ENCODE results near the gene PSMD10.

The PSMD10 gene

DNA sequence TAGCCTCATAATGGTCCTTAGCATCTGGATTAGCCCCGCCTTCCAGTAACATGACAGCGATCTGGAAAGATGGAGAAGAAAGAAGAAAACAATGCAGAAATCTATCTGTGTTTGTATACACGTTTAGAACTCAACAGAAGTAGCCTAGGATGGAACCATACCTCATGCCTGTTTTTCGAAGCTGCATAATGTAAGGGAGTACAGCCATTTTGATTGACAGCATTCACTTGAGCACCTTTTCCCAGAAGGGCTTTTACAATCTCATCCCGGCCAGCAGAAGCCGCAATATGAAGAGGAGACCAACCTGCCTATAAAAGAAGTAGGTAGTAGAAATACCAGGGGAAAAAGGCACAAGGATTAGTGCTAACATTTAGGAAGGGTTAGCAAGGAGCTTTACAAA lies 3.5 kb downstream of the PSMD10 start:
- Histone ChIP-seq H3K4ac (ENCODE audit: low read length) (no peak overlapping the region), H2AFZ (ENCODE audit: low read length) (no peak overlapping the region), H4K8ac (ENCODE audit: low read depth, low read length) (no peak overlapping the region), H4K91ac (ENCODE audit: low read depth, low read length, poor library complexity) (no peak overlapping the region), H2BK12ac (ENCODE audit: low read length) (no peak overlapping the region), H3K18ac (ENCODE audit: low read length) (no peak overlapping the region), H3K9ac (ENCODE audit: low read depth, low read length, poor library complexity) (no peak overlapping the region), H3K23ac (ENCODE audit: low read depth, low read length, poor library complexity) (no peak overlapping the region), H3K9me3 (replicated peaks in 1 of 2; ENCODE audit: control insufficient read depth in 2 of 2, insufficient read depth in 1 of 2, low read depth in 1 of 2, low read length in 2 of 2) (no peaks in the 10 kb centered on the region), H3K4me3 (ENCODE audit: low read length in 2 of 2) (no peak overlapping the region), H3K27me3 (ENCODE audit: control insufficient read depth in 3 of 3, insufficient read depth in 3 of 3, low read depth in 1 of 3, low read length in 3 of 3) (no peaks in the 10 kb centered on the region), H2BK15ac (ENCODE audit: low read length) (no peak overlapping the region), H3K79me1 (ENCODE audit: low read depth, low read length) (peaks cover 2% of the 10 kb centered on the region), H2BK5ac (ENCODE audit: low read length) (no peak overlapping the region), H2BK120ac (ENCODE audit: low read depth, low read length) (no peak overlapping the region), H3K27ac (replicated peaks; ENCODE audit: low read length) (no peak overlapping the region), H3K4me1 (ENCODE audit: control insufficient read depth in 2 of 2, insufficient read depth in 1 of 2, low read depth in 1 of 2, low read length in 2 of 2) (peaks cover 0 to 2% of the 10 kb centered on the region in 2 donors), H3K36me3 (replicated peaks in 1 of 2; ENCODE audit: control insufficient read depth in 2 of 2, insufficient read depth in 2 of 2, low read length in 2 of 2) (peaks cover 0 to 44% of the 10 kb centered on the region in 2 donors), H2AK5ac (ENCODE audit: low read depth, low read length) (no peak overlapping the region), H3K14ac (ENCODE audit: low read length) (no peak overlapping the region), H3K4me2 (ENCODE audit: insufficient read depth, low read length, poor library complexity, severe bottlenecking) (no peak overlapping the region)
- WGBS, 2 donors (ENCODE audit: extremely low coverage in 2 of 2, insufficient read length in 2 of 2, insufficient replicate concordance in 1 of 2) = no CpG with 5 or more reads among the region's 6 CpGs
- no peak for DNase-seq (ENCODE audit: low spot score)

DNA sequence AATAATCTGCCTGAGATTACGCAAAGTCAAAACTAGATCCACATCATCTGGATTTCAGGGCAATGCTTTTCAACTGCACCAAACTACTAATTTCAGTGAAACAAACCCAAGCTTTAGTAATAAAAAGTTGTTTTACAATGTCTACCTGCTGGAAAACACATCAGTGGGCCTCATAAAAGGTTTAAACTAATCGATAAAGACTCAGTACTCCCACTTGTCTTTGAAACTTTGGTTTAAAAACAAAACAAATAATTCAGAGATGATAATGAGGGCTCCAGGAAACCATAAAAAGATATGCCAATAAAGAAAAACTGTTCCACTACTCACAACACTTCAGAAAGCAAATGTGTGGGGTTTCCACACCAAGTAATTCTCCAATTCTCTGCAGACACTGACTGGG lies 10.2 kb downstream of the PSMD10 start:
- Histone ChIP-seq H3K23ac (ENCODE audit: low read depth, low read length, poor library complexity) (no peak overlapping the region), H2AFZ (ENCODE audit: low read length) (no peak overlapping the region), H3K9ac (ENCODE audit: low read depth, low read length, poor library complexity) (no peak overlapping the region), H3K18ac (ENCODE audit: low read length) (no peak overlapping the region), H4K91ac (ENCODE audit: low read depth, low read length, poor library complexity) (no peak overlapping the region), H2BK120ac (ENCODE audit: low read depth, low read length) (no peak overlapping the region), H3K4me3 (ENCODE audit: low read length in 2 of 2) (no peak overlapping the region), H3K4me2 (ENCODE audit: insufficient read depth, low read length, poor library complexity, severe bottlenecking) (no peak overlapping the region), H3K4me1 (ENCODE audit: control insufficient read depth in 2 of 2, insufficient read depth in 1 of 2, low read depth in 1 of 2, low read length in 2 of 2) (no peaks in the 10 kb centered on the region), H3K27ac (replicated peaks; ENCODE audit: low read length) (no peak overlapping the region), H2BK15ac (ENCODE audit: low read length) (no peak overlapping the region), H2BK12ac (ENCODE audit: low read length) (no peak overlapping the region), H3K36me3 (replicated peaks in 1 of 2; ENCODE audit: control insufficient read depth in 2 of 2, insufficient read depth in 2 of 2, low read length in 2 of 2) (peaks cover 0 to 19% of the 10 kb centered on the region in 2 donors), H2AK5ac (ENCODE audit: low read depth, low read length) (no peak overlapping the region), H3K4ac (ENCODE audit: low read length) (no peak overlapping the region), H3K79me1 (ENCODE audit: low read depth, low read length) (no peaks in the 10 kb centered on the region), H3K14ac (ENCODE audit: low read length) (no peak overlapping the region), H3K27me3 (ENCODE audit: control insufficient read depth in 3 of 3, insufficient read depth in 3 of 3, low read depth in 1 of 3, low read length in 3 of 3) (peaks cover 0 to 5% (median 0%) of the 10 kb centered on the region in 3 experiments), H2BK5ac (ENCODE audit: low read length) (no peak overlapping the region), H4K8ac (ENCODE audit: low read depth, low read length) (no peak overlapping the region), H3K9me3 (replicated peaks in 1 of 2; ENCODE audit: control insufficient read depth in 2 of 2, insufficient read depth in 1 of 2, low read depth in 1 of 2, low read length in 2 of 2) (no peaks in the 10 kb centered on the region)
- WGBS, 2 donors (ENCODE audit: extremely low coverage in 2 of 2, insufficient read length in 2 of 2, insufficient replicate concordance in 1 of 2) = no CpG with 5 or more reads among the region's 2 CpGs
- no peak for DNase-seq (ENCODE audit: low spot score)

- no peak overlapping the region for H2BK15ac ChIP-seq (ENCODE audit: low read length)
These were observed 18.6 kb downstream of the PSMD10 start for GRCh38 chrX:108072746-108073145.

DNA sequence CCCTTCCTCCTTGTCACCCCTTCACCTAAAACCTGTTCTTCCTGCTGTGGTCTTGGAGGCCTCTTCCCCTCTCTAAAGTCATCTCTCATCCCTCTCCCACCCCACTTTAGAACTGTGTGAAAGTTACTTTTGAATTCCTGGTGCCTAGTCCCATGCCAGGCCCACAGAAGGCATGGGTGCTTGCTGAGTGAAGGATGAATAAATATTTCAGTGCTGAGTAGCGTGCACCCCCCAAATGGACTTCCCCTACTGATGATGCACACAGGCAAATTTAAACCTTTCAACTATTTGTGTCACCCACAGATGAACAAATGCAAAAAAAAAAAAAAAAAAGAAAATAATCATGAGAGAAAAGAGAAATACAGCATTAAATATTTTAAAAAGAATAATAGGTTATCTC lies 19.8 kb downstream of the PSMD10 start:
- Histone ChIP-seq H2BK15ac (ENCODE audit: low read length) (no peak overlapping the region), H4K8ac (ENCODE audit: low read depth, low read length) (no peak overlapping the region), H3K4me1 (ENCODE audit: control insufficient read depth in 2 of 2, insufficient read depth in 1 of 2, low read depth in 1 of 2, low read length in 2 of 2) (no peaks in the 10 kb centered on the region), H2BK12ac (ENCODE audit: low read length) (no peak overlapping the region), H3K4ac (ENCODE audit: low read length) (no peak overlapping the region), H3K36me3 (replicated peaks in 1 of 2; ENCODE audit: control insufficient read depth in 2 of 2, insufficient read depth in 2 of 2, low read length in 2 of 2) (no peaks in the 10 kb centered on the region), H4K91ac (ENCODE audit: low read depth, low read length, poor library complexity) (no peak overlapping the region), H2BK5ac (ENCODE audit: low read length) (no peak overlapping the region), H2AK5ac (ENCODE audit: low read depth, low read length) (no peak overlapping the region), H3K14ac (ENCODE audit: low read length) (no peak overlapping the region), H2BK120ac (ENCODE audit: low read depth, low read length) (no peak overlapping the region), H3K79me1 (ENCODE audit: low read depth, low read length) (no peaks in the 10 kb centered on the region), H3K23ac (ENCODE audit: low read depth, low read length, poor library complexity) (no peak overlapping the region), H3K9me3 (replicated peaks in 1 of 2; ENCODE audit: control insufficient read depth in 2 of 2, insufficient read depth in 1 of 2, low read depth in 1 of 2, low read length in 2 of 2) (no peaks in the 10 kb centered on the region), H3K18ac (ENCODE audit: low read length) (no peak overlapping the region), H3K27ac (replicated peaks; ENCODE audit: low read length) (no peak overlapping the region), H3K27me3 (ENCODE audit: control insufficient read depth in 3 of 3, insufficient read depth in 3 of 3, low read depth in 1 of 3, low read length in 3 of 3) (peaks cover 0 to 42% (median 0%) of the 10 kb centered on the region in 3 experiments), H3K9ac (ENCODE audit: low read depth, low read length, poor library complexity) (no peak overlapping the region), H2AFZ (ENCODE audit: low read length) (no peak overlapping the region), H3K4me2 (ENCODE audit: insufficient read depth, low read length, poor library complexity, severe bottlenecking) (no peak overlapping the region), H3K4me3 (ENCODE audit: low read length in 2 of 2) (no peak overlapping the region)
- WGBS, 2 donors (ENCODE audit: extremely low coverage in 2 of 2, insufficient read length in 2 of 2, insufficient replicate concordance in 1 of 2) = no CpG with 5 or more reads among the region's 1 CpG
- DNase-seq (ENCODE audit: low spot score) = no peak

More at GRCh38 chrX:108072746-108073145, 18.6 kb downstream of the PSMD10 start:
- no peak overlapping the region for H3K4me2 ChIP-seq (ENCODE audit: insufficient read depth, low read length, poor library complexity, severe bottlenecking)
- no peaks in the 10 kb centered on the region for H3K4me1 ChIP-seq (ENCODE audit: control insufficient read depth in 2 of 2, insufficient read depth in 1 of 2, low read depth in 1 of 2, low read length in 2 of 2)
- no CpG with 5 or more reads among the region's 5 CpGs for WGBS, 2 donors (ENCODE audit: extremely low coverage in 2 of 2, insufficient read length in 2 of 2, insufficient replicate concordance in 1 of 2)
- H3K14ac ChIP-seq (ENCODE audit: low read length) = no peak overlapping the region
- H2AFZ ChIP-seq (ENCODE audit: low read length) = no peak overlapping the region
- H3K9ac ChIP-seq (ENCODE audit: low read depth, low read length, poor library complexity) = no peak overlapping the region
- no peak for DNase-seq (ENCODE audit: low spot score)
- H3K4me3 ChIP-seq (ENCODE audit: low read length in 2 of 2) = no peak overlapping the region
- no peak overlapping the region for H4K91ac ChIP-seq (ENCODE audit: low read depth, low read length, poor library complexity)
- H3K79me1 ChIP-seq (ENCODE audit: low read depth, low read length) = no peaks in the 10 kb centered on the region
- H3K9me3 ChIP-seq (replicated peaks in 1 of 2; ENCODE audit: control insufficient read depth in 2 of 2, insufficient read depth in 1 of 2, low read depth in 1 of 2, low read length in 2 of 2) = no peaks in the 10 kb centered on the region
- H2BK12ac ChIP-seq (ENCODE audit: low read length) = no peak overlapping the region
- H3K4ac ChIP-seq (ENCODE audit: low read length) = no peak overlapping the region
- no peak overlapping the region for H2BK120ac ChIP-seq (ENCODE audit: low read depth, low read length)
- no peak overlapping the region for H2BK5ac ChIP-seq (ENCODE audit: low read length)
- no peak overlapping the region for H3K23ac ChIP-seq (ENCODE audit: low read depth, low read length, poor library complexity)
- H3K27me3 ChIP-seq (ENCODE audit: control insufficient read depth in 3 of 3, insufficient read depth in 3 of 3, low read depth in 1 of 3, low read length in 3 of 3) = peaks cover 0 to 42% (median 0%) of the 10 kb centered on the region in 3 experiments
- no peak overlapping the region for H2AK5ac ChIP-seq (ENCODE audit: low read depth, low read length)
- no peaks in the 10 kb centered on the region for H3K36me3 ChIP-seq (replicated peaks in 1 of 2; ENCODE audit: control insufficient read depth in 2 of 2, insufficient read depth in 2 of 2, low read length in 2 of 2)
- no peak overlapping the region for H3K18ac ChIP-seq (ENCODE audit: low read length)
- H3K27ac ChIP-seq (replicated peaks; ENCODE audit: low read length) = no peak overlapping the region
- no peak overlapping the region for H4K8ac ChIP-seq (ENCODE audit: low read depth, low read length)
